A673 (cell line): ENCODE results near the gene TMEM240. TPM values are rescaled to one million over a fixed set of nuclear protein-coding genes. Genes with fewer than 3 reads are reported as not detected.

ENCODE experiments used
- BruUV-seq: library from RNA; stranded (reverse); fragments of 400-500 nt; replicated peaks from 2 replicates; lab custom pipeline; 2021; lab: Mats Ljungman, UMichigan
- CTCF ChIA-PET: fragments of 300-600 bp; sonication (Branson Sonifier 250); formaldehyde crosslinking; loops from one replicate; lab custom pipeline; 2022; ENCODE audit warnings: antibody characterized with exemption; lab: Charles Lee
- POLR2A ChIA-PET: fragments of 300-600 bp; sonication (Branson Sonifier 250); formaldehyde crosslinking; loops from one replicate; lab custom pipeline; 2022; ENCODE audit warnings: antibody characterized with exemption; ENCODE audit not compliant: low non-redundant PET; lab: Charles Lee
- DNase-seq: peaks from one replicate; pipeline ENCODE4 v3.0.0-alpha.2; 2015; ENCODE audit warnings: low spot score
- H3K27ac ChIP-seq: fragments of 200-600 bp; sonication (generic); 2 replicates; pipeline ENCODE4 v1.5.1; 2016; ENCODE audit warnings: mixed run types, low read depth, mild to moderate bottlenecking, mixed read lengths, antibody characterized with exemption, low read length; ENCODE audit not compliant: poor library complexity, severe bottlenecking
- H3K27me3 ChIP-seq: fragments of 200-600 bp; sonication (generic); replicated peaks from 2 replicates; pipeline ENCODE4 v1.6.1; 2017; ENCODE audit warnings: mixed run types, low read depth, mild to moderate bottlenecking, mixed read lengths, antibody characterized with exemption, low read length; ENCODE audit not compliant: insufficient read depth, poor library complexity
- H3K36me3 ChIP-seq: fragments of 200-600 bp; sonication (generic); 2 replicates; pipeline ENCODE4 v1.6.1; 2016; ENCODE audit warnings: mixed run types, mild to moderate bottlenecking, mixed read lengths, antibody characterized with exemption, low read length; ENCODE audit not compliant: insufficient read depth, poor library complexity, severe bottlenecking
- H3K4me1 ChIP-seq: fragments of 200-600 bp; sonication (generic); 2 replicates; pipeline ENCODE4 v1.6.1; 2017; ENCODE audit warnings: mixed run types, mild to moderate bottlenecking, mixed read lengths, antibody characterized with exemption, low read length; ENCODE audit not compliant: insufficient read depth, poor library complexity, severe bottlenecking
- H3K4me3 ChIP-seq: fragments of 200-600 bp; sonication (generic); 2 replicates; pipeline ENCODE4 v1.5.1; 2016; ENCODE audit warnings: low read depth, mixed run types, mild to moderate bottlenecking, mixed read lengths, low read length; ENCODE audit not compliant: poor library complexity, severe bottlenecking
- H3K9me3 ChIP-seq: fragments of 200-600 bp; sonication (generic); 2 replicates; pipeline ENCODE4 v1.6.1; 2016; ENCODE audit warnings: mixed run types, low read depth, mild to moderate bottlenecking, mixed read lengths, antibody characterized with exemption, low read length; ENCODE audit not compliant: poor library complexity, severe bottlenecking
- CTCF ChIP-seq: fragments of 300-800, 200-600 bp; sonication (generic); conservative IDR thresholded peaks from 2 replicates; pipeline ENCODE4 v1.5.1; 2017; ENCODE audit warnings: low read depth, mild to moderate bottlenecking, antibody characterized with exemption, low read length, moderate library complexity, mixed read lengths
- EZH2 ChIP-seq: fragments of 200-600 bp; sonication (generic); IDR thresholded peaks from 2 replicates; pipeline ENCODE4 v1.6.1; 2017; ENCODE audit warnings: borderline replicate concordance, low read depth, mild to moderate bottlenecking, mixed read lengths, antibody characterized with exemption, low read length; ENCODE audit not compliant: poor library complexity, severe bottlenecking
- intact Hi-C: fragments of 100-400 bp; cut with micrococcal nuclease; formaldehyde crosslinking; loops from one replicate; pipeline ENCODE4 v1.10.0; 2022; ENCODE audit not compliant: unreplicated experiment
- total RNA-seq: library from RNA; stranded (reverse); gene quantifications from 2 replicates; pipeline ENCODE4 v1.2.3, GENCODE V29; 2021

Gene TMEM240
- total RNA-seq, 1 experiment from 2014 or later, result 6.8 TPM

DNA sequence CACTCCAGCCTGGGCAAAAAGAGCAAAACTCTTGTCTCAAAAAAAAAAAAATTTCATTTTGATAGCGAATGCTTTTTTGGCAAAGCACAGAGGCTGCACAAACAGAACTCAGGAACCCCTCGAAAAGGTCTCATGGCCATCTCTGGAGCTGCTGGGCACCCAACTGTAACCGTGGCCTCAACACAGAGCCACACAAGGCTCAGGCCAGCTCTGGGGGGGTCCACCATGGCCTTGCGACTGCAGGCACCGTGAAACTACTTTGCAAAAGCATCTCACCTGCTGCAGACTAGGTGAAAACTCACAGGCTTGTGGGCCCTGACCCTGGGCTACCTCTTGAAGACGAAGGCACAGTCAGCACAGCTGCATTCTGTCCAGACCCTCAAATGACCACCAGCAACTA is 16.1 kb upstream of the TMEM240 start:
- peaks cover 10% of the 10 kb centered on the region for H3K36me3 ChIP-seq

GRCh38 chr1:1554926-1555915 is 14.8 kb upstream of the TMEM240 start:
- Histone ChIP-seq H3K27ac (no peak overlapping the region), H3K36me3 (peaks cover 3% of the 10 kb centered on the region), H3K4me1 (no peaks in the 10 kb centered on the region), H3K4me3 (no peak overlapping the region), H3K9me3 (no peaks in the 10 kb centered on the region), H3K27me3 (no peaks in the 10 kb centered on the region)
- no TSS peak for BruUV-seq
- CTCF ChIA-PET, result no interaction called here
- no peak for TF ChIP-seq CTCF
- TF ChIP-seq EZH2, result no peak
- intact Hi-C loops, result no loop called here
- DNase-seq, result peak; percentile 46
- POLR2A ChIA-PET, result no interaction called here

More for the DNA sequence above, 16.1 kb upstream of the TMEM240 start:
- intact Hi-C loops, result no loop called here
- CTCF ChIA-PET, result no interaction called here
- H3K27me3 ChIP-seq, result no peaks in the 10 kb centered on the region
- DNase-seq, result no peak
- no peak for TF ChIP-seq EZH2
- TF ChIP-seq CTCF, result no peak
- H3K9me3 ChIP-seq, result no peaks in the 10 kb centered on the region
- BruUV-seq, result no TSS peak
- H3K27ac ChIP-seq, result no peak overlapping the region
- H3K4me3 ChIP-seq, result no peak overlapping the region
- H3K4me1 ChIP-seq, result no peaks in the 10 kb centered on the region
- POLR2A ChIA-PET, result no interaction called here

DNA sequence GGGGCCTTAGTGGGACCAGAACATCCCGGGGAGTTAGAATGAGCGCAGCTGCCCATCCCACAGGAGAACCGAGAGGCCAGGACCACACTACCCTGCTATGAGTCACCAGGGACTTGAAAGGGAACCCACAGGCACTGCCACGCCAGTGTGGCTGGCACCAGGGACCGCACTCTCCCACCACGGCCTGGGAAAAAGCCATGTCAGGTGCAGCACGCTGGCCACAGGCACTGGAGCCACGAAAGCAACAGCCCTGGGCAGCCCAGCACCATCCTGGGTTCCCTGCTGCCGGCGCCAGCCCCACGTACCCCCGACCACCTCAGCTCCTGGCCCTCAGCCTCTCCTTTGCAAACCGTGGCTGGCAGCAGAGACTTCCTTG is 14.1 kb upstream of the TMEM240 start:
- Histone ChIP-seq H3K4me3 (no peak overlapping the region), H3K27ac (no peak overlapping the region), H3K27me3 (no peaks in the 10 kb centered on the region), H3K4me1 (no peaks in the 10 kb centered on the region), H3K36me3 (no peaks in the 10 kb centered on the region), H3K9me3 (no peaks in the 10 kb centered on the region)
- CTCF ChIA-PET, result no interaction called here
- intact Hi-C loops, result no loop called here
- BruUV-seq, result no TSS peak
- POLR2A ChIA-PET, result no interaction called here
- no peak for DNase-seq
- TF ChIP-seq CTCF (no peak), EZH2 (no peak)
